Inferior parietal cortex (tissue), 1 donor: ENCODE measurements around the gene TRIM48.
"Not testable (repeated sequence)": the region's sequence is repeated elsewhere in the genome, so short reads cannot be mapped to it uniquely, and the experiment has no call there.

Source experiments
- DNase-seq: peaks from one replicate; pipeline ENCODE4 v3.0.0-alpha.2; 2016; ENCODE audit errors: extremely low spot score

TRIM48 gene

GRCh38 chr11:55261855-55262254 lies at the start of gene TRIM48:
TRIM48 (plus strand) TSS chr11:55262155; CDS start chr11:55262268, 113 bp downstream.
- not testable (repeated sequence) for DNase-seq

GRCh38 chr11:55238316-55238715 lies 23.6 kb upstream of the TRIM48 start:
- DNase-seq = not testable (repeated sequence)

GRCh38 chr11:55263081-55263480 lies 1.1 kb downstream of the TRIM48 start:
- DNase-seq = no peak
